H9 (cell line): Measurements from ENCODE around the gene ZBTB16. TPM values are rescaled to one million over a fixed set of nuclear protein-coding genes. Genes with fewer than 3 reads are reported as not detected.

ENCODE experiments used
- DNase-seq: peaks from one replicate; pipeline ENCODE4 v3.0.0-alpha.2; 2017
- H2AFZ ChIP-seq: one replicate; pipeline ENCODE4 v1.6.1; 2013; ENCODE audit warnings: mild to moderate bottlenecking, low read length, control low read depth, moderate library complexity
- H2AK5ac ChIP-seq: 2 replicates; pipeline ENCODE4 v1.6.1; 2013; ENCODE audit warnings: low read length, control low read depth, mixed read lengths; ENCODE audit not compliant: insufficient read length
- H2BK120ac ChIP-seq: one replicate; pipeline ENCODE4 v1.6.1; 2013; ENCODE audit warnings: low read depth, mild to moderate bottlenecking, low read length, control low read depth, inconsistent platforms; ENCODE audit not compliant: poor library complexity, severe bottlenecking
- H2BK12ac ChIP-seq: 2 replicates; pipeline ENCODE4 v1.6.1; 2013; ENCODE audit warnings: low read length, control low read depth, mixed read lengths, low read depth; ENCODE audit not compliant: insufficient read length
- H2BK15ac ChIP-seq: 2 replicates; pipeline ENCODE4 v1.6.1; 2013; ENCODE audit warnings: low read depth, low read length, control low read depth
- H2BK20ac ChIP-seq: one replicate; pipeline ENCODE4 v1.6.1; 2013; ENCODE audit warnings: low read depth, mild to moderate bottlenecking, low read length, control low read depth, inconsistent platforms; ENCODE audit not compliant: poor library complexity, severe bottlenecking
- H2BK5ac ChIP-seq: 2 replicates; pipeline ENCODE4 v1.6.1; 2013; ENCODE audit warnings: low read length, control low read depth, mixed read lengths; ENCODE audit not compliant: insufficient read length
- H3K14ac ChIP-seq: 2 replicates; pipeline ENCODE4 v1.6.1; 2013; ENCODE audit warnings: low read length, control low read depth; ENCODE audit not compliant: insufficient read depth
- H3K18ac ChIP-seq: 2 replicates; pipeline ENCODE4 v1.6.1; 2013; ENCODE audit warnings: low read depth, mild to moderate bottlenecking, mixed read lengths, low read length, control low read depth; ENCODE audit not compliant: insufficient read length
- H3K23ac ChIP-seq: 2 replicates; pipeline ENCODE4 v1.6.1; 2013; ENCODE audit warnings: low read length, control low read depth, mixed read lengths, low read depth; ENCODE audit not compliant: insufficient read length
- H3K23me2 ChIP-seq: 2 replicates; pipeline ENCODE4 v1.6.1; 2013; ENCODE audit warnings: low read depth, mild to moderate bottlenecking, mixed read lengths, low read length, control low read depth; ENCODE audit not compliant: insufficient read length, poor library complexity, severe bottlenecking
- H3K27ac ChIP-seq: 2 replicates; pipeline ENCODE4 v1.5.1; 2013; ENCODE audit warnings: low read length, control low read depth, mixed read lengths, low read depth; ENCODE audit not compliant: insufficient read length
- H3K27me3 ChIP-seq: 2 replicates; pipeline ENCODE4 v1.6.1; 2013; ENCODE audit warnings: low read length, control low read depth, inconsistent platforms; ENCODE audit not compliant: insufficient read depth
- H3K4ac ChIP-seq: 2 replicates; pipeline ENCODE4 v1.6.1; 2013; ENCODE audit warnings: low read depth, mild to moderate bottlenecking, control low read depth, inconsistent platforms, low read length, moderate library complexity
- H3K4me1 ChIP-seq: 2 replicates; pipeline ENCODE4 v1.6.1; 2013; ENCODE audit warnings: low read length, control low read depth, inconsistent platforms; ENCODE audit not compliant: insufficient read depth
- H3K4me2 ChIP-seq: 2 replicates; pipeline ENCODE4 v1.6.1; 2013; ENCODE audit warnings: low read length, control low read depth, mixed read lengths; ENCODE audit not compliant: insufficient read length, insufficient read depth
- H3K56ac ChIP-seq: 2 replicates; pipeline ENCODE4 v1.6.1; 2013; ENCODE audit warnings: low read depth, mild to moderate bottlenecking, mixed read lengths, low read length, control low read depth; ENCODE audit not compliant: insufficient read length
- H3K79me1 ChIP-seq: 2 replicates; pipeline ENCODE4 v1.6.1; 2013; ENCODE audit warnings: low read depth, mild to moderate bottlenecking, moderate library complexity, low read length, control low read depth, inconsistent platforms; ENCODE audit not compliant: insufficient read depth, poor library complexity, severe bottlenecking
- H3K79me2 ChIP-seq: 2 replicates; pipeline ENCODE4 v1.6.1; 2013; ENCODE audit warnings: low read length, control low read depth, inconsistent platforms; ENCODE audit not compliant: insufficient read depth
- H3K9ac ChIP-seq: 2 replicates; pipeline ENCODE4 v1.6.1; 2013; ENCODE audit warnings: low read length, control low read depth, mixed read lengths; ENCODE audit not compliant: insufficient read length; ENCODE audit errors: extremely low read depth
- H3K9me3 ChIP-seq: one replicate; pipeline ENCODE4 v1.6.1; 2013; ENCODE audit warnings: low read depth, low read length, inconsistent platforms; ENCODE audit not compliant: control insufficient read depth
- H3T11ph ChIP-seq: one replicate; pipeline ENCODE4 v1.6.1; 2013; ENCODE audit warnings: mild to moderate bottlenecking, low read length, control low read depth, inconsistent platforms
- H4K20me1 ChIP-seq: one replicate; pipeline ENCODE4 v1.6.1; 2013; ENCODE audit not compliant: control insufficient read depth, insufficient read length, insufficient read depth
- H4K5ac ChIP-seq: 2 replicates; pipeline ENCODE4 v1.6.1; 2013; ENCODE audit warnings: low read depth, mild to moderate bottlenecking, mixed read lengths, low read length, control low read depth; ENCODE audit not compliant: insufficient read length
- H4K8ac ChIP-seq: replicated peaks from 2 replicates; pipeline ENCODE4 v1.6.1; 2013; ENCODE audit warnings: low read length, control low read depth, mixed read lengths, low read depth; ENCODE audit not compliant: insufficient read length
- H4K91ac ChIP-seq: 2 replicates; pipeline ENCODE4 v1.6.1; 2013; ENCODE audit warnings: low read depth, mild to moderate bottlenecking, moderate library complexity, mixed read lengths, low read length, control low read depth; ENCODE audit not compliant: insufficient read length
- H3K27ac Mint-ChIP-seq, 3 experiments: 2 replicates in 2 of 3; 3 replicates in 1 of 3; pipeline ENCODE4 v1.8.0; 2020 to 2021; ENCODE audit warnings: mixed read lengths in 3 of 3, mild to moderate bottlenecking in 1 of 3, moderate library complexity in 1 of 3
- H3K27me3 Mint-ChIP-seq: 2 replicates; pipeline ENCODE4 v1.8.0; 2021; ENCODE audit warnings: low read depth, mild to moderate bottlenecking, moderate library complexity, mixed read lengths
- H3K36me3 Mint-ChIP-seq, 3 experiments: 2 replicates in 2 of 3; 3 replicates in 1 of 3; pipeline ENCODE4 v1.8.0; 2020 to 2021; ENCODE audit warnings: low read depth in 3 of 3, mixed read lengths in 3 of 3; ENCODE audit not compliant: insufficient read depth in 1 of 3
- H3K4me1 Mint-ChIP-seq, 2 experiments: 2 replicates each; pipeline ENCODE4 v1.8.0; 2020; ENCODE audit warnings: mixed read lengths in 2 of 2
- H3K4me3 Mint-ChIP-seq, 2 experiments: 2 replicates in 1 of 2; 3 replicates in 1 of 2; pipeline ENCODE4 v1.8.0; 2020 to 2021; ENCODE audit warnings: mild to moderate bottlenecking in 2 of 2, mixed read lengths in 2 of 2, moderate library complexity in 1 of 2
- H3K9me3 Mint-ChIP-seq, 2 experiments: 2 replicates in 1 of 2; 3 replicates in 1 of 2; pipeline ENCODE4 v1.8.0; 2020; ENCODE audit warnings: mild to moderate bottlenecking in 2 of 2, mixed read lengths in 2 of 2, moderate library complexity in 1 of 2
- CTCF ChIP-seq: fragments of 200-600 bp; sonication (generic); conservative IDR thresholded peaks from 3 replicates; pipeline ENCODE4 v1.8.0; 2021; ENCODE audit warnings: antibody characterized with exemption, mild to moderate bottlenecking
- WGBS: extraction: QIAGEN DNeasy Blood & Tissue Kit; methylation state at CpG from one replicate; pipeline ENCODE4 v1.1.7; 2013; ENCODE audit warnings: missing lambda C conversion rate, low lambda C conversion rate, mixed read lengths; ENCODE audit not compliant: insufficient read length; ENCODE audit errors: extremely low coverage; 5-methylcytosine and 5-hydroxymethylcytosine counted together
- total RNA-seq: library from RNA; stranded (reverse); gene quantifications from 2 replicates; pipeline ENCODE4 v1.2.1, GENCODE V29; 2021

ZBTB16 gene
- total RNA-seq, 1 experiment from 2014 or later: not detected

GRCh38 chr11:114132944-114133394 is 73.5 kb downstream of the ZBTB16 start:
- Histone ChIP-seq H4K5ac (no peak overlapping the region), H4K20me1 (no peaks in the 10 kb centered on the region), H2BK120ac (no peak overlapping the region), H2BK12ac (no peak overlapping the region), H3K79me2 (no peaks in the 10 kb centered on the region), H4K91ac (no peak overlapping the region), H3K14ac (no peak overlapping the region), H3K23me2 (no peaks in the 10 kb centered on the region), H2BK15ac (no peak overlapping the region), H3K27ac (no peak overlapping the region), H3K23ac (no peak overlapping the region), H4K8ac (no peak overlapping the region), H3K4me1 (peaks cover 2% of the 10 kb centered on the region), H3K18ac (no peak overlapping the region), H2BK20ac (no peak overlapping the region), H3T11ph (no peak overlapping the region), H2AK5ac (no peak overlapping the region), H2AFZ (no peak overlapping the region), H3K79me1 (no peaks in the 10 kb centered on the region), H3K9ac (no peak overlapping the region), H3K9me3 (no peaks in the 10 kb centered on the region), H3K27me3 (no peaks in the 10 kb centered on the region), H2BK5ac (no peak overlapping the region), H3K4me2 (no peak overlapping the region), H3K56ac (no peak overlapping the region), H3K4ac (no peak overlapping the region)
- no peaks in the 10 kb centered on the region for H3K36me3 Mint-ChIP-seq
- peaks cover 10% of the 10 kb centered on the region; the same call in 1 of the 2 replicates for H3K27me3 Mint-ChIP-seq
- no peak for TF ChIP-seq CTCF
- DNase-seq: no peak
- no CpG with 5 or more reads among the region's 6 CpGs for WGBS
- no peak overlapping the region for H3K4me3 Mint-ChIP-seq
- H3K27ac Mint-ChIP-seq: no peak overlapping the region
- H3K4me1 Mint-ChIP-seq: peaks cover 9 to 11% of the 10 kb centered on the region in 2 experiments; a peak in 3 of 4 replicates
- H3K9me3 Mint-ChIP-seq: no peaks in the 10 kb centered on the region
